Fibroblast of the aortic adventitia (primary cell): ENCODE measurements around the gene FILIP1. TPM values are rescaled to one million over a fixed set of nuclear protein-coding genes. Genes with fewer than 3 reads are reported as not detected.
A peak's percentile ranks its signal among the peaks of the same experiment; 100 is the strongest.

ENCODE experiments used
- DNase-seq: peaks from one replicate; pipeline ENCODE4 v3.0.0-alpha.2; 2010; ENCODE audit warnings: low read depth
- H3K4me3 ChIP-seq: 2 replicates; pipeline ENCODE4 v1.5.1; 2011; ENCODE audit warnings: low read depth, mild to moderate bottlenecking, control low read depth, low read length, moderate library complexity
- total RNA-seq: library from RNA; depleted of rRNA; stranded (reverse); fragments of >200 nt; gene quantifications from 2 replicates; pipeline ENCODE4 v1.2.3, GENCODE V29; 2012; ENCODE audit warnings: low replicate concordance
- TF ChIP-seq, protein P1 (sequence below): IDR thresholded peaks from 2 replicates; pipeline ENCODE4 v1.5.1; 2011; ENCODE audit warnings: mild to moderate bottlenecking, low read length, control low read depth, inconsistent platforms; ENCODE audit not compliant: insufficient read depth

FILIP1 gene
- total RNA-seq, 1 donor = 0.45 TPM

DNA sequence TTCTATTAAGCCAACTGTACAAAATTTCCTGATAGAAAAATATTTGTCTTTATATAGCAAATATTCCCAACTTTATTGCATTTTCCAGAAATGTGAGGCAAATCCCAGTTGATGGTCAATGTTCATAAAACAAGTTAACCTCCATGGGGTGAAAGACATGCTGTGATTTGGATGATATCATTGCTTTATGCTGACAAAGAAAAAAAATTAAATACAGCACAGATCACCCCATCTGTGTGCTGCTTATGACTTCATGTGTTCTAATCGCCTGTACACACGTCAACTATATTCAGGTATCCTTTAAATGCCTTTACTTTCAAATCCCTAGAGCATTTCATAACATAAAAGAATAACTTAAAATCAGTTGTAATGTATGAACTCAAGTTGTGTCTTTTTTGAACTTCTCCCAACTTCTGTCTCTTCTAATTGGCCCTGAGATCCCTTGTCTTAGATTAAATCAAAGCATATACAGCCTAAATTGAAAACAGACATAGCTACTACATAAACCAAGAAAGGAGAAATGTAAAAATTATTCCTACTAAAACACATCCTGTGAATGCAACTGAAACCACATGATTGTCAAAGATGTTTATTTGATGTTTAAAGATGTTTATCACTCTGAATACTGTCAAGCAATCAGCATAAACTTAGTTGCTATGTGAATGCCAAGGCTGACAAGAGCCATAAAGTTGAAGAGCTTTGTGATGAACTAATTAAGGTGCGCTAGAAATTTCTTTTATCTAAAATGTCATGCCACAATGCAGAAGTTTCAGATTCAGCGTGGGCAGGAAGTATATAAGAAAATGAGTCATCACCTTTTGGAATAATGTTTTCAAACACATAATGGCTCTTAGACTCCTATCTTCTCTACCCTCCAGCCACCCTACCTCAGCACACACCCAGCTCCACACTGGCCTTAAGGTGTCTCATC lies 68.7 kb downstream of the FILIP1 start:
- TF ChIP-seq, protein P1, sequence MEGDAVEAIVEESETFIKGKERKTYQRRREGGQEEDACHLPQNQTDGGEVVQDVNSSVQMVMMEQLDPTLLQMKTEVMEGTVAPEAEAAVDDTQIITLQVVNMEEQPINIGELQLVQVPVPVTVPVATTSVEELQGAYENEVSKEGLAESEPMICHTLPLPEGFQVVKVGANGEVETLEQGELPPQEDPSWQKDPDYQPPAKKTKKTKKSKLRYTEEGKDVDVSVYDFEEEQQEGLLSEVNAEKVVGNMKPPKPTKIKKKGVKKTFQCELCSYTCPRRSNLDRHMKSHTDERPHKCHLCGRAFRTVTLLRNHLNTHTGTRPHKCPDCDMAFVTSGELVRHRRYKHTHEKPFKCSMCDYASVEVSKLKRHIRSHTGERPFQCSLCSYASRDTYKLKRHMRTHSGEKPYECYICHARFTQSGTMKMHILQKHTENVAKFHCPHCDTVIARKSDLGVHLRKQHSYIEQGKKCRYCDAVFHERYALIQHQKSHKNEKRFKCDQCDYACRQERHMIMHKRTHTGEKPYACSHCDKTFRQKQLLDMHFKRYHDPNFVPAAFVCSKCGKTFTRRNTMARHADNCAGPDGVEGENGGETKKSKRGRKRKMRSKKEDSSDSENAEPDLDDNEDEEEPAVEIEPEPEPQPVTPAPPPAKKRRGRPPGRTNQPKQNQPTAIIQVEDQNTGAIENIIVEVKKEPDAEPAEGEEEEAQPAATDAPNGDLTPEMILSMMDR = no peak
- DNase-seq = no peak
- no peak overlapping the region for H3K4me3 ChIP-seq

DNA sequence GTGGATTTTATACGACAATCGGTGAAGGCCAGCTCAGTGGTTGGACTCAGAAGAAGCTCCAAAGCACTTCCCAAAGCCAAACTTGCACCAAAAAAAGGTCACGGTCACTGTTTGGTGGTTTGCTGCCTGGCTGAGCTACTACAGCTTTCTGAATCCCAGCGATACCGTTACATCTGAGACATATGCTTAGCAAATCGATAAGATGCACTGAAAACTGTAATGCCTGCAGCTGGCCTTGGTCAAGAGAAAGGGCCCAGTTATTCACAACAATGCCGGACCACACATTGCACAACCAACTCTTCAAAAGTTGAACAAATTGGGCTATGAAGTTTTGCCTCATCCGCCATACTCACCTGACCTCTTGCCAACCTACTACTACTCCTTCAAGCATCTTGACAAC lies 70.2 kb downstream of the FILIP1 start:
- TF ChIP-seq, protein P1 = no peak
- H3K4me3 ChIP-seq = no peak overlapping the region
- DNase-seq = no peak

GRCh38 chr6:75422024-75422639 lies 71.5 kb downstream of the FILIP1 start:
- TF ChIP-seq, protein P1 = no peak
- peak; percentile 35 for DNase-seq
- no peak overlapping the region for H3K4me3 ChIP-seq

GRCh38 chr6:75421316-75422023 lies 72.1 kb downstream of the FILIP1 start:
- H3K4me3 ChIP-seq = no peak overlapping the region
- no peak for DNase-seq
- TF ChIP-seq, protein P1 = no peak

DNA sequence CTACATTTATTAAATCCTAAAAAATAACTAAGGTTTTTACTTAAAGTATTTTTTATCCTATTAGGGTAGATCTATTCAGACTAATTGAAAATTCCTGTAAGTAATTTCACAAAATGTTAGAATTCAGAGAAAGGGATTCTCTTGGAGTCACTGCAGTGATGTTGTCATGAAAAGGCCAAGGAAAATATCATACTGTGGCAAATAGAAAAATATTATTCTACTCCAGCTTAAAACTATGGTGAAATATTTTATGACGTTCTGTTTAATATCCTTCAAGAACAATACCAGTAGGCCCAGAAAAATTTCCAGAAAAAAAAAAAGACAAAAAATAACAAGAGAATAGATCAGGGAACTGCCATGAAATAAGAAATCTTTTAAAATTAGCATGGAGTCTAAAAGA lies 73.6 kb downstream of the FILIP1 start:
- no peak overlapping the region for H3K4me3 ChIP-seq
- no peak for DNase-seq
- TF ChIP-seq, protein P1 = no peak

- TF ChIP-seq, protein P1 = no peak
- H3K4me3 ChIP-seq = no peak overlapping the region
- DNase-seq = no peak
Observed at GRCh38 chr6:75419416-75419815, 74.2 kb downstream of the FILIP1 start.
